Measurements from ENCODE around the gene RNF149. TPM values are rescaled to one million over a fixed set of nuclear protein-coding genes. Genes with fewer than 3 reads are reported as not detected.
"Not testable (repeated sequence)": the region's sequence is repeated elsewhere in the genome, so short reads cannot be mapped to it uniquely, and the experiment has no call there.

Gene RNF149
- total RNA-seq, 1 experiment from 2014 or later = 96.8 TPM

GRCh38 chr2:101328474-101329007 lies 20.0 kb upstream of the RNF149 start:
- H3K27me3 Mint-ChIP-seq (ENCODE audit: insufficient read depth, unreplicated experiment) = no peaks in the 10 kb centered on the region
- no peaks in the 10 kb centered on the region for H3K9me3 Mint-ChIP-seq (ENCODE audit: unreplicated experiment)
- intact Hi-C loops (cut with micrococcal nuclease; ENCODE audit: unreplicated experiment) = no loop called here
- Histone ChIP-seq H3K4me3 (ENCODE audit: low read depth, low read length) (no peak overlapping the region), H3K4me1 (peaks cover 39% of the 10 kb centered on the region), H3K9me3 (peaks cover 11% of the 10 kb centered on the region; the same call in 1 of the 2 replicates), H3K36me3 (ENCODE audit: control insufficient read depth, insufficient read depth, low read length) (no peaks in the 10 kb centered on the region), H3K27me3 (replicated peaks; ENCODE audit: control insufficient read depth, insufficient read depth, low read length) (no peaks in the 10 kb centered on the region)
- CTCF ChIA-PET = interaction anchor here (0.8 kb wide), 1 partner anchor 14 kb away, joined by 3 read pairs; no protein-coding TSS in a partner anchor
- TF ChIP-seq CTCF (IDR thresholded peaks at IDR 0.05; ENCODE audit: insufficient read depth in 1 of 2, low read depth in 1 of 2, low read length in 1 of 2, severe bottlenecking in 1 of 2, unreplicated experiment in 1 of 2) = no peak
- no peaks in the 10 kb centered on the region for H3K36me3 Mint-ChIP-seq (ENCODE audit: insufficient read depth, unreplicated experiment)
- POLR2A ChIA-PET = no interaction called here
- H3K27ac Mint-ChIP-seq (ENCODE audit: unreplicated experiment) = no peak overlapping the region
- no peak for DNase-seq
- no TSS peak for BruUV-seq (replicated peaks)
- H3K4me3 Mint-ChIP-seq (ENCODE audit: unreplicated experiment) = no peak overlapping the region
- H3K4me1 Mint-ChIP-seq (ENCODE audit: low read depth, unreplicated experiment) = peaks cover 14% of the 10 kb centered on the region

GRCh38 chr2:101327863-101328394 lies 19.4 kb upstream of the RNF149 start:
- H3K4me3 ChIP-seq (ENCODE audit: low read depth, low read length) = no peak overlapping the region
- no peak overlapping the region for H3K27ac Mint-ChIP-seq (ENCODE audit: unreplicated experiment)
- H3K36me3 ChIP-seq (ENCODE audit: control insufficient read depth, insufficient read depth, low read length) = no peaks in the 10 kb centered on the region
- H3K4me1 Mint-ChIP-seq (ENCODE audit: low read depth, unreplicated experiment) = peaks cover 14% of the 10 kb centered on the region
- H3K9me3 Mint-ChIP-seq (ENCODE audit: unreplicated experiment) = no peaks in the 10 kb centered on the region
- H3K9me3 ChIP-seq = peaks cover 11% of the 10 kb centered on the region; the same call in 1 of the 2 replicates
- no peaks in the 10 kb centered on the region for H3K36me3 Mint-ChIP-seq (ENCODE audit: insufficient read depth, unreplicated experiment)
- ChIA-PET CTCF (interaction anchor here (0.8 kb wide), 1 partner anchor 14 kb away, joined by 3 read pairs; no protein-coding TSS in a partner anchor), POLR2A (interaction anchor here (0.6 kb wide), 1 partner anchor 19 kb away, joined by 4 read pairs; no protein-coding TSS in a partner anchor)
- H3K27me3 Mint-ChIP-seq (ENCODE audit: insufficient read depth, unreplicated experiment) = no peaks in the 10 kb centered on the region
- DNase-seq = peak; percentile 83
- H3K4me3 Mint-ChIP-seq (ENCODE audit: unreplicated experiment) = no peak overlapping the region
- peaks cover 37% of the 10 kb centered on the region for H3K4me1 ChIP-seq
- intact Hi-C loops (cut with micrococcal nuclease; ENCODE audit: unreplicated experiment) = no loop called here
- no TSS peak for BruUV-seq (replicated peaks)
- no peaks in the 10 kb centered on the region for H3K27me3 ChIP-seq (replicated peaks; ENCODE audit: control insufficient read depth, insufficient read depth, low read length)
- TF ChIP-seq CTCF (IDR thresholded peaks at IDR 0.05; ENCODE audit: insufficient read depth in 1 of 2, low read depth in 1 of 2, low read length in 1 of 2, severe bottlenecking in 1 of 2, unreplicated experiment in 1 of 2) = no peak

GRCh38 chr2:101325425-101325824 lies 16.9 kb upstream of the RNF149 start:
- Mint-ChIP-seq H3K9me3 (ENCODE audit: unreplicated experiment) (no peaks in the 10 kb centered on the region), H3K36me3 (ENCODE audit: insufficient read depth, unreplicated experiment) (no peaks in the 10 kb centered on the region), H3K4me3 (ENCODE audit: unreplicated experiment) (no peak overlapping the region), H3K27ac (ENCODE audit: unreplicated experiment) (no peak overlapping the region), H3K27me3 (ENCODE audit: insufficient read depth, unreplicated experiment) (no peaks in the 10 kb centered on the region), H3K4me1 (ENCODE audit: low read depth, unreplicated experiment) (peaks cover 8% of the 10 kb centered on the region)
- intact Hi-C loops (cut with micrococcal nuclease; ENCODE audit: unreplicated experiment) = no loop called here
- Histone ChIP-seq H3K9me3 (peaks cover 11% of the 10 kb centered on the region; the same call in 1 of the 2 replicates), H3K4me1 (peaks cover 32% of the 10 kb centered on the region), H3K36me3 (ENCODE audit: control insufficient read depth, insufficient read depth, low read length) (no peaks in the 10 kb centered on the region), H3K4me3 (ENCODE audit: low read depth, low read length) (no peak overlapping the region), H3K27me3 (replicated peaks; ENCODE audit: control insufficient read depth, insufficient read depth, low read length) (no peaks in the 10 kb centered on the region)
- DNase-seq = no peak
- no peak for TF ChIP-seq CTCF (IDR thresholded peaks at IDR 0.05; ENCODE audit: insufficient read depth in 1 of 2, low read depth in 1 of 2, low read length in 1 of 2, severe bottlenecking in 1 of 2, unreplicated experiment in 1 of 2)
- POLR2A ChIA-PET = no interaction called here
- CTCF ChIA-PET = no interaction called here
- BruUV-seq (replicated peaks) = no TSS peak

- H3K27ac Mint-ChIP-seq (ENCODE audit: unreplicated experiment); H3K4me1 Mint-ChIP-seq (ENCODE audit: low read depth, unreplicated experiment); CTCF ChIA-PET; H3K27me3 ChIP-seq (replicated peaks; ENCODE audit: control insufficient read depth, insufficient read depth, low read length); DNase-seq; intact Hi-C loops (cut with micrococcal nuclease; ENCODE audit: unreplicated experiment); H3K36me3 Mint-ChIP-seq (ENCODE audit: insufficient read depth, unreplicated experiment); H3K36me3 ChIP-seq (ENCODE audit: control insufficient read depth, insufficient read depth, low read length); H3K9me3 ChIP-seq; H3K4me1 ChIP-seq; H3K9me3 Mint-ChIP-seq (ENCODE audit: unreplicated experiment); H3K4me3 Mint-ChIP-seq (ENCODE audit: unreplicated experiment); H3K27me3 Mint-ChIP-seq (ENCODE audit: insufficient read depth, unreplicated experiment); POLR2A ChIA-PET; H3K4me3 ChIP-seq (ENCODE audit: low read depth, low read length); BruUV-seq (replicated peaks): not testable (repeated sequence)
These were observed 8.1 kb upstream of the RNF149 start for GRCh38 chr2:101316568-101316967.
